KG1 (cell line): Measurements from ENCODE around the gene ACLY.
A peak's percentile ranks its signal among the peaks of the same experiment; 100 is the strongest.
"Not testable (repeated sequence)": the region's sequence is repeated elsewhere in the genome, so short reads cannot be mapped to it uniquely, and the experiment has no call there.

ENCODE experiments used
- DNase-seq: peaks from one replicate; lab custom pipeline; 2025; lab: John Stamatoyannopoulos, UW

ACLY gene

DNA sequence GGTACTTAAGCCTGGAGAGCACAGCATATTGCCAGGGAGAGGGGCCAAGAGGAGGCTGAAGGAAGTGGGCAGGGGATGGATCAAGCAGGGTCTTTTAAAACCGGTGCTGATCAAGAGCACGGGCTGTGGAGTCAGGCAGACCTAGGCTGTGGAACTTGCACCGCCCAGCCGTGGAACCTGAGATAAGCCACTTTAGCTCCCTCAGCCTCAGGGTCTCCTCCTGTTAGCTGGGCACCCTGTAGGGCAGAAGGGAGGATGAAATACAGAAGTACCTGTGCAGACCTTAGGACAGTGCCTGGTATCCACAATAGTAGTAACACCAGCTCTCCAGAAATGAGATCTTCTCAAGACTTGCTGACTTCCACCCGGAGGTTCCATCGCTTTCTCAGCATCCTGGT, 20.9 kb upstream of the ACLY start:
- no peak for DNase-seq

DNA sequence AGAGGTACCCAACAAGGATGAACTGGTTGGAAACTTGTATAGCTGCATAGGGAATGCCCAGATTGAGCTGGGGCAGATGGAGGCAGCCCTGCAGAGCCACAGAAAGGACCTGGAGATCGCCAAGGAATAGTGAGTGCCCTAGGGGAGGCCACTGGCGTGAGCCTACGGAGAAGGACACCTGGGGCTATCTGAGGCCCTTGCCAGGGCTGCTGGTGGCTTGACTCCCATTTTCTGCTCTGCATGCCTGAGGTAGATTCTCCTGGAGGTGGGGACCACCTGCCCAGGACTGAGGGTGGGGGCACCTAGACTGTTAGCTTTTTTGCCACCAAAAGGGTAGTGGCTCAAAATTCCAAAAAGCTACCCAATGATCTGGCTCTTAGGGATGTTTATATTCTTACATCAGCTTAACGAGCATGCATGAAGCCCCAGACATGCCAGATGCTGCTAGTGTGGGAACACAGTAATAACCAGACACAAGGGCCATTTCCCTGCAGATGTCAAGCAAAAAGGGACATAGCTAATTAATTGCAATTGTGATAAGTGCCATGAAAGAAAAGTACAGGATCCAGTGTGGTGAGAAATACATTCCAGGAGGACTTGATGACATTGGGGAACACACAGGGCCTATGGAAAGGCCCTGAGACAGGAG, 20.4 kb upstream of the ACLY start:
- DNase-seq = no peak

DNA sequence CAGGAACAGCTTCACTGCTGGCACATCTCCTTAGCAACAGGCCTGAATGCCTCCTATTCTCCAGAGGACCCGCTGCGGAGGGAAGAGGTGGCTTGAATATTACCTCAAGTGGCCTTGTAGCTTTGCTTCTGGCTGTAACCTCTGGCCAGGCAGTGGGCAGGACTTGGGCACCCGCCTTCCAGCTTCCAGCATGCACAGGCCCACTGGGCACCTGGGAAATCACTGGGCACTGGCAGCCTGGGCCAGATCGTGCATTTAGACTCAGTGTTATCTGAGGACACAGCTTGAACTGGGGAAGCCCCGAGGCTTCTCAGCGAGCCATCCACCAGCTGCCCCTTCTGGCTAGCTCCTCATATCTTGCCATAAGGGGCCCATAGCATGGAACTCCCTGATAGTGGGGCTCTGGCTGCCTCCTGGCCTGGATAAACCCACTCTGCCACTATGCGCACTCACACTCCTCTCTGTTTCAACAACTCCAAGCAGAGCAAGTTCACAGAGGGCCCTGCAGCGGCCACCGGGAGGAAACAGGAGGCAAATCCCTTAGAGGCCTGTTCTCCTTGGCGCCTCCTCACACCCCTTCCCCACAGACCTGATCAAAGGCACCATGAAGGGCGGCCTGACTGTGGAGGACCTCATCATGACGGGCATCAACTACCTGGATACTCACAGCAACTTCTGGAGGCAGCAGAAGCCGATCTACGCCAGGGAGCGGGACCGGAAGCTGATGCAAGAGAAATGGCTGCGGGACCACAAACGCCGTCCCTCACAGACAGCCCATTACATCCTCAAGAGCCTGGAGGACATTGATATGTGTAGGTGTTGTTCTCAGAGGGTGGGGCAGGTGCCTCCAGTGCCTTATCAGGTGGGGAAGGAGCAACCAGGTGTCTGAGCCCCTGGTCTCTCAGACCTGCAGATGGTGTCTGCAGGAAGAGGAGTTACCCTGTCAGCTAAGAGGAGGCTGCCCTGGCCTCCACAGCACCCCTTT, 19.5 kb upstream of the ACLY start:
- no peak for DNase-seq

DNA sequence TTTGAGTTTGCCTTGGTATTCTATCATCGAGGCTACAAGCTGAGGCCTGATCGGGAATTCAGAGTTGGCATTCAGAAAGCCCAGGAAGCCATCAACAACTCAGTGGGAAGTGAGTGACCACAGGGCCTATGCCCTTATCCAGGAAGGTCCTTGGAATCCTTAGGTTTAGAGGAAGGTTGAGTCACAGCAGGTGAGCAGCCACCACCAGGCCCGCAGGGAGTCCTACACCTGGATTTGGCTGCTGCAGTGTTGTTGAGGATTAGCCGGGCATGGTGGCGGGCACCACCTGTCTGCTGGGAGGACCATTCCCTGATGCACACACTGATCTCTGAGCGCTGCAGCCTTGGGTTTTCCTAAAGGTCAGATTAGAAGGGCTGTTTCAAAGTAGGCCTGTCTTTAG, 16.9 kb upstream of the ACLY start:
- DNase-seq = no peak

DNA sequence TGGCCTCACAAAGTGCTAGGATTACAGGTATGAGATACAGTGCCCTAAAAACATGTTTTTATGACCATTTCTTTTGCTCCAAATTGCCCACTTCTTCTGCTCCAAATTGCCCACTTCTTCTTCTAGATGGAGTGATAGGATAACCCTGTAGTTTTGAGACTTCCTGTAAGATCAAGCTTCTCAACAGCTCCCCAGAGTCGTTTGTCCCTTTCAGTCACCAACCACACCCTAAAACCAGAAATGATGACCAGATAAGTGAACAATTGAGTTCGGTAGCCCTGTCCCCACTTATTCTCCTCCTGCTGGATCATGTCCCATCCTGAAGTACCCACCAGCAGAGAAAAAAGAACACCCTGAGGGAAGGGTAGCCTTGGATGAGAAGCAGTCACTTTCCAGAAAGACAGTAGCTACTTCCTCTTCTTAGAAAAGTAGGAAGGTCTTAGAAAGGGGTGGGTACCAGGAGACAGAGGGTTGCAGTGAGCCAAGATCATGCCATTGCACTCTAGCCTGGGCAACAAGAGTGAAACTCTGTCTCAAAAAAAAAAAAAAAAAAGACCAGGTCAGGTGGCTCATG, 14.2 kb upstream of the ACLY start:
- peak; percentile 29 for DNase-seq

DNA sequence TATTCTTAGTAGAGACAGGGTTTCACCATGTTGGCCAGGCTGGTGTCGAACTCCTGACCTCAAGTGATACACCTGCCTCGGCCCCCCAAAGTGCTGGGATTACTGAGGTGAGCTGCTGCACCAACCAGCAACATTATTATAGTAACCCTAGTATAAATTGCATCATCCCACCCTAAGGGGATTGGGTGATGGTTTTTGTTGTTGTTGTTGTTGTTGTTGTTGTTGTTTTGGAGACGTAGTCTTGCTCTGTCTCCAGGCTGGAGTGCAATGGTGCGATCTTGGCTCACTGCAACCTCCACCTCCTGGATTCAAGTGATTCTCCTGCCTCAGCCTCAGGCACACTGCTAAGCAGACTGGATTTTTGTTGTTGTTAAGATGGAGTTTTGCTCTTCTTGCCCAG, 13.0 kb upstream of the ACLY start:
- DNase-seq = not testable (repeated sequence)

DNA sequence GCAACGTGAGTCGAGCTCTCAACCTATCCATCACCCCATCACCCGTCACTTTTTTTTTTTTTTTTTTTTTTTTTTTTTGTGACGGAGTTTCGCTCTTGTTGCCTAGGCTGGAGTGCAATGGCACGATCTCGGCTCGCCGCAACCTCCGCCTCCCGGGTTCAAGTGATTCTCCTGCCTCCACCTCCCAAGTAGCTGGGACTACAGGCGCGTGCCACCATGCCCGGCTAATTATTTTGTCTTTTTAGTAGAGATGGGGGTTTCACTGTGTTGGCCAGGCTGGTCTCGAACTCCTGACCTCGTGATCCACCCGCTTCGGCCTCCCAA, 12.0 kb upstream of the ACLY start:
- DNase-seq = not testable (repeated sequence)

DNA sequence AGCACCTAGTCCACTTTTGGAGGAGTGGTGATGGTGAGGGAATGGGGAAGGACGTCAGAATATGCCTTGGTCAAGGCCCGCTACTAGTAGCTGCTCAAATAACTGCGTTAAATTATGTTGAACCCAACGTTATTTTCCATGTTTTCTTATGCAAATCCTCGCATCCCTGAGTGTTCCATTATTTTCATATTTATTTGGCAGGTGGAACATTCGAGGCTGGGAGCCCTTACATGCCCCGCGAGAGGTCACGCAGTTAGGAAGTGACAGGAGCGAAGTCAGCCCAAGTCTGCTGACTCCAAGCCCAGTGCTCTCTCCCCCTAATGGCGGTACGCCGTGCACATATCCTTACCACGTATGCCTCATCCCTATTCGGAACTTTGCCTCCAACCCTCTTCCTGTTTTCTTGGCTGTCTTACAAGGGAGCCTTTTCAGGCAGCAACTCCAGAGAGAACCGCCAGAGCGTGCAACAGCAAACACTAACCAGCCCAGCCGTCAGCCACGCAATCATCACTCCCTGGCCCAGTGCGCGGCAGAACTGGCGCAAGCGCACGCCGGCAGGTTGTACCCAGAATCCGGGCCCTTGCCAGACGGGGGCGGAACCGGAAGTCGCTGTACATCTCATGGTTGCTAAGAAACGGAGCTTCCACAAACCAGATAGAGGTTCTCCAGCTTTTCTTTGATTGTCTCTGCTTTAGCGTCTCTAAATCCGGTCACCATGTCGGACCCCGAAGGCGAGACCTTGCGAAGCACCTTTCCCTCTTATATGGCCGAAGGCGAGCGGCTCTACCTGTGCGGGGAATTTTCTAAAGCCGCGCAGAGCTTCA, 11.5 kb upstream of the ACLY start, which contains the start of gene ODAD4:
Gene ODAD4 (plus strand): TSS at position 609 of the 824 bp plus-strand sequence. CDS start 107 bp downstream, at position 716.
- DNase-seq = peak; percentile 90

DNA sequence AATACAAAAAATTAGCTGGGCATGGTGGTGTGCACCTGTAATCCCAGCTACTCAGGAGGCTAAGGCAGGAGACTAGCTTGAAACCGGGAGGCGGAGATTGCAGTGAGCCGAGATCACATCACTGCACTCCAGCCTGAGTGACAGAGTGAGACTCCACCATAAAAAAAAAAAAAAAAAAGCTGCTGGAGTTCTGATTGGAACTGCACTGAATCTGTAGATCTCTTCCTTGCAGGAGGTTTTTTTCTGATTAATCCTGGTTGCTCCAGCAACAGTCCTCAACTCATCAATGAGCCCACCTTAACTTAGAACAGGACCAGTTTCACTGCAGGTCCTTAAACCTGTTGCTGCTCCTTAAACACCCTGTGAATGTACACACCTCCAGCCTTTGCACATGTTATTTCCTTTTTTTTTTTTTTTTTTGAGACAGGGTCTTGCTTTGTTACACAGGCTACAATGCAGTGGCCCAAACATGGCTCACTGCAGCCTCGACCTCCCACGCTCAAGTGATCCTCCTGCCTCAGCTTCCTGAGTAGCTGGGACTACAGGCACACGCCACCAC, 10.0 kb upstream of the ACLY start:
- no peak for DNase-seq

DNA sequence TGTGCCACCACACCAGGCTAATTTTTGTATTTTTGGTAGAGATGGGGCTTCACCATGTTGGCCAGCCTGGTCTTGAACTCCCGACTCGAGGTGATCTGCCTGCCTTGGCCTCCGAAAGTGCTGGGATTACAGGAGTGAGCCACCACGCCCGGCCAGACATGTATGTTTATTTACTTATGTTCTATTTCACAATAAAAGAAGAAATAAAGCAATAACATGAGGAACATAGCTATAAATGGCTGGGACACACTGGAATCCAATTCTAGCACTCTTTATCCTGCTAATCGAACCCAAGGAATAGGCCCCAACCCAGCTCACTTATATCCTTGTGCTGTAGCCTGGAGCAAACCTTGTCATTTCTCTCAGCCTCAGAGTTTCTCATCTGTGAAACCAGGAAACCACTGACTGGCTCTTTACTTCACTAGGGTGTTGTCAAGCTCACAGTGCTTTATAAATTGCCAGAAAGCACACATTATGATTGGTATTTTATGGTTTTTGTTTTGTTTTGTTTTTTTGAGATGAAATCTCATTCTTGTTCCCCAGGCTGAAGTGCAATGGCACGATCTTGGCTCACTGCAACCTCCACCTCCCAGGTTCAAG, 7.3 kb upstream of the ACLY start:
- DNase-seq = no peak

DNA sequence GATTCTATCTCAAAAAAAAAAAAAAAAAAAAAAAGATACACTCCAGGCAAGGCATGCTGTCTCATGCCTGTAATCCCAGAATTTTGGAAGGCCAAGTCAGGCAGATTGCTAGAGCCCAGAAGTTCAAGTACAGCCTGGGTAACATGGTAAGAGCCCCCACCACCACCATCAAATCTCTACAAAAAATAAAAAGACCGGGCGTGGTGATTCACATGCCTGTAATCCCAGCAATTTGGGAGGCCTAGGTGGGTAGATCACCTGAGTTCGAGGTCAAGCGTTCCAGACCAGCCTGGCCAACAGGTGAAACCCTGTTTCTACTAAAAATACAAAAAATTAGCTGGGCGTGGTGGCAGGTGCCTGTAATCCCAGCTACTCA, 1.8 kb upstream of the ACLY start:
- DNase-seq = no peak

DNA sequence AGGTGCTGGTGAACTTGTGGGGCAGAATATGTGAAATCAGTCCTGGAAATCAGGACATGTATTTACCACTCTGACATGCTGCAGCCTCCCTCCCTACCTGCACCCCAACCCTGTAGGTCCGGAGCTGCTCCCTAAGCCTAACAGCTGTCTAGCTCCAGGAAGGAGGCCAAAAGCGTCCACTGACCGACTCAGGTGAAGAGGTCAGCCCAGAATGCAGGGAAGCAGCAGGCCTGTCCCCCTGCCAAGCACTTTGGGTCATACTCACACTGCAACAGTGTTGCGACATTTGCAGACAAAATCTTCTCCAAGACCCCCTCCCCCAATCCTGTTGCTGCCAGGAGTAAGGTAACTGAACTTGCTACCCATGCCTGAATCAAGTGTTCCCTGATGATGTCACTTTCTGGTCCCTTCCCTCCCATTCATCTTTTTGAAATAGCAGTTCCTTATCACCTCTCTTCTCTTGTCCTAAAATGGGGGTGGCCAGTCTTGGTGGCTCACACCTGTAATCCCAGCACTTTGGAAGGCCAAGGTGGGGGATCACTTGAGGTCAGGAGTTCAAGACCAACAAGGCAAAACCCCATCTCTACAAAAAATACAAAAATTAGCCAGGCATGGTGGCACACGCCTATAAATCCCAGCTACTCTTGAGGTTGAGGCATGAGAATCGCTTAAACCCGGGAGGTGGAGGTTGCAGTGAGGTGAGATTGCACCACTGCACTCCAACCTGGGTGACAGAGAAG, 1.3 kb upstream of the ACLY start:
- no peak for DNase-seq

DNA sequence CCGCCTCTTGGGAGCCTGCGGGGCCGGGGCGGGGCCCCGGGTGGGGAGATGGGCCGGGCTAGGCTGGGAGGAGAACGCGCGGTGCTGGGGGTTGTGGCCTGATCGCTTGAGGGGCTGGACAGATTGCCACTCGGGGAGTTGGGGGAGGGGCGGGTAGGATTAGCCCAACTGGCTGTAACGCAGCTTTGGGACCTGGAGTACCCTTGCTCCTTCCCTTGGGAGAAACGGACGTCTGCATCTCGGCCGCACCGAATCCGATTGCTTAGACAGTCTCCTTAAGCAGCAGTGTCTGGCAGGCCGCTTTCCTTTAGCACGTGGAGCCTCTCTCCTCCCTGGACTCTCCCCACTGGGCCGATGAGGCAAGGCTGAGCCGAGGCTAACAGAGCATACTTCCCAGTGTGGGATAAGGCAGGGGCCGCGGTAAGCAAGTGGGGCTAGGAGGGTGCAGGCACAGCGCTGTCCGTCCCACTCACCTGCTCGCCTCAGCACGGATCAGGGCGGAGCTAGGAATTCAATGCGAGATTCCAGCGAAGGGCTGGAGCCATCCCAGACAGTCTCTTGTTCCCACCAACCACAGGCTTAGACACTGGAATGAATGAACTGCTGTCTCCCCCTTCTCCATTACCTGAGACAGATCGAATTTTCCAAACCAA, 540 bp upstream of the ACLY start:
- no peak for DNase-seq

DNA sequence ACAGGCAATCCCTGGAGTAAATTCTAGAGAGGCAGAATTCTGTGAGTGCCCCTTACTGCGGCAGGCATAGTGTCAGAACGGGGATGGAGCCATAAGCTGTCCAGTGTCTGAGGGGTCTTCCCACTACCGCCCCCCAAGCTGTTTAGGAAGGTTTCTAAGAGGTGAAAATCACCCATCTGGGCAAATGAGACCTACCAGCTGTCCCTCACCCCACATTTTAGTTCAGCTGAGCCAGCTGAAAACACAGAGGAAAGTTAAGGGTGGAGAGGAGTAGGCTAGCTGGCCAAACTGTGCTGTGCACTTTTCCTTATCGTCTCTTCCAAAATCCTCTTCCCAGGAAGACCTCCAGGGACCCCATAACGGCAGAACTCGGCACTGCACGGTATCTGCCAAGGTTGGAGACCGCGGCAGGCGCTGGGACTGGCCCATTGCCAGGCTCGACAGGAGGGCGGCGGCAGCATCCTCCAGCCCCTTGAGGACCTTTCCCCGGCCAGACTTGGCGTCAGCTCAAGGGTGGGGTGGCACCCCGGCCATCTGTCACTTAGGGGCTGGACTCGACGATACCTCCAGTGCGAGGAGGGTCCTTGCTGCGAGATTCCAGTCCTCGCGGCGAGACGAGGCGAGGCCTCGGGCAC, 955 bp downstream of the ACLY start:
- DNase-seq = no peak

DNA sequence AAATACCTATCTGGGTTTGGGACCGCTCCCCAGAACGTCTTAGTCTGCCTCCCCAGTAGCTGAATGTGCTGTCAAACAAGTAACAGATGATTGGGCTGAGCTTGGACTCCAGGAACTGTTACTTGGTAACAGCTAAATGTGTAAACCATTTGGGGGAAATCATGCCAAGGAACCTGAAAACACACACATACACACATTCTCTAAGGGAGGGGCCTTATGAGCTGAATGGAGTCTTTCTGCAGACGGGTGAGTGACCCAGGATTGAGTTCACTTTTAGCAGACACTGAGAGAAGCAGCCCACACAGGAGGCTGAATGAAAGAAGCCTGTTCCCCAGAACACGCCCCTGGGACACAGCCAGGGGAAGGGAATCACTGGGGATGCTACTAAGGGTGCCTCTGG, 1.6 kb downstream of the ACLY start:
- DNase-seq = no peak

DNA sequence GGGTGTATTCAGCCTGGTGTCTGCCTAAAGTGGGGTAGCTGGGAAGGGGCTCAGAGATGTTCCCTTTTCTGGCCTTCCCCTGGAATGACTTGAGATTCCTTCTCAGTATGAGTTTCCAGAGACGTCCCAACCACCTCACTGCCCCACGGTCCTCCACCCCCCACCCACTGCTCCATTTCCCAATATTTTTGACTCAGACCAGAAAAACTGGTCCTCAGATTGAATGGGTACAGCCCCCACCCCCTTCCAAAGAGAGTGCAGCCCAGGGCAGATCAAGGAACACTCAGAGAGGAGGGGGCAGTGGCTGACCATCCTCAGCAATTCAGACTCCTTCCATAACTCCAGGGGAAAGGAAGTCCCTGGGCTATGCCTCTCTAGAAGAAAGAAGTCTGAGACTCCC, 3.2 kb downstream of the ACLY start:
- DNase-seq = no peak

DNA sequence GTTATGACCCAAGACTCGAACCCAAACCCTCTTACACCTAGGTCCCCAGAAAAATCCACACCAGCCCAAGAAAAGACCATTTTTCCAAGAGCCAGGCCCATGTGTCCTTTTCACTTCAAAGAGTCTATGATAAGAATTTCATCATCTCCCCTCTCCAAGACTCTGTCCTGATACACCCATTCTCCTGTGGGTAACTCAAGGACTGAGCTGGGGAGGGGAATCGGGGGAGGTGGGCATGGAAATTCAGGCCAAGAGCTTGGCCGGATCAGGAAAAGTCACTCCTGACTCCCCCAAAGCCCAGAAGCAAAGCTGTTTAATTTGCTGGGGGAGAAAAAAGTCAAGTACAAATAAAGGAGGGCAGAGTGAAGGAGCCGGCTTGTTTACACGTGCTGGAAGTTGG, 3.7 kb downstream of the ACLY start:
- DNase-seq = no peak

DNA sequence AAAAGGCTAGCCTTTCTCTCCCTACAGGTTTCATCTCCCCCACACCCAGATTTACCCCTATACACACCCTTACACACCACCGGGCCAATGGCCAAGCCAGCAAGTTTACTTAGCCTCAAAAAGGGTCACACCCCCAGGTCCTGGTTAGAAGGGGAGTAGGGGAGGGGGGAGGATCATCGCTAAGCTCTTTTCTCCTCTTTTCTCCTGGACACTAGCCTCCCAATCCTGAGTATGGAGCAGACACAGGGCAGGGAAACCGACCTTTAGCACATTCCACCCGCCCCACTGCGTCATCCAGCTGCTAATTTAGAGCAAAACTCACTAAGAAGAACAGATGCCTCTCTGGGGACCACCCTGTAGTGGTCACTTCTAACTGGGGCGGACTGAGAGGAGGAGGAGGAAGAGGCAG, 4.4 kb downstream of the ACLY start:
- no peak for DNase-seq

DNA sequence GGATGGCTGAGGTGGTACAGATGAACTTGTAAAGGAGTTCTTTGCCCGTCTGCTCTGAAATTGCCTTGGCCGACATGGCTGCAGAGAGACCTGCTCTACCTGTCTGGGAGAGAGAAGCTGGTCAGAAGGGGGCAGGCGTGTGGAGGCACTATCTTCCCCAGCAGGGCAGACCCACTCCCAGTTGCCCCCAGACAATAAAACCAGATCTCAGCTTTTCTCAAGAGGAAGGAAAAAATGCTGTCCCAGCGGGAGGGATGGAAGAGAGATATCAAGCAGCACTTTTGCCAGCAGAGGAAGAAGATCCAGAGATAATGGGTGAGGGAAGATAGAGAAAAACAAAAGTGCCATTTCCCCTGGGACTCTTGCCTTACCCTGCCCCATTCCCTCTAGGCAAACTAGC, 5.0 kb downstream of the ACLY start:
- DNase-seq = no peak

DNA sequence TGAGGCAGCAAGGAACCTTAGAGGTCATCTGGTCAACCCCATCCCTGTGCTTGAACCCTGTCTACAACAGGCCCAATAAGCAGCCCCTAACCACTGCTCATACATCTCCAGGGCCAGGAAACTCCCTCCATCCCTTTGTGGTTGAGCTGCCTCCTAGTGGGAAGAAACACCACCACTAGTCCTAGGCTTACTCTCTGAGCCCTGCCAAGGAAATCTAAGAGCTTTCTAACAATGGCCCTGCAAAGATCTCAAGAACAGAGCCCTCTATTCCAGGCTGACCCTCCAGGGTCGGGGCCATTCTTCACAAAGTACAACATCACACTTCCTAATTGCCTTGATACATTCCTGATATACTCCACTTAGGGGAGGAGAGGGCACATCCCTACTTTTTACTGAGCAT, 5.8 kb downstream of the ACLY start:
- no peak for DNase-seq
